Left forelimb (tissue), 1 donor: ENCODE results near the gene EI24.
A peak's percentile ranks its signal among the peaks of the same experiment; 100 is the strongest.

ENCODE experiments used
- DNase-seq: peaks from one replicate; pipeline ENCODE4 v3.0.0-alpha.2; 2018; ENCODE audit warnings: low spot score

EI24 gene

DNA sequence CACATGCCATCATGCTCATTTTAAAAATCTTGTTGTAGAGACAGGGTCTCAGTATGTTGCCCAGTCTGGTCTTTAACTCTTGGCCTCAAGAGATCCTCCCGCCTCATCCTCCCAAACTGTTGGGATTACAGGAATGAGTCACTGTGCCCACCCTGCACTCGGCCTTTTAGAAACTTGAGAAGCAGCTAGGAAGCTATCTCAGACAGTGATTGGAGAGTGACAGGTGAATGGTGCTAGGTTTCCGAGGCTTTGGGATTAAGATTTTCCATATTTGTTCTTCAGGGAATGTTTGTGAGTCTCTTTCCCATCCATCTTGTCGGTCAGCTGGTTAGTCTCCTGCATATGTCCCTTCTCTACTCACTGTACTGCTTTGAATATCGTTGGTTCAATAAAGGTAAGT is 10.5 kb downstream of the EI24 start:
- no peak for DNase-seq

DNA sequence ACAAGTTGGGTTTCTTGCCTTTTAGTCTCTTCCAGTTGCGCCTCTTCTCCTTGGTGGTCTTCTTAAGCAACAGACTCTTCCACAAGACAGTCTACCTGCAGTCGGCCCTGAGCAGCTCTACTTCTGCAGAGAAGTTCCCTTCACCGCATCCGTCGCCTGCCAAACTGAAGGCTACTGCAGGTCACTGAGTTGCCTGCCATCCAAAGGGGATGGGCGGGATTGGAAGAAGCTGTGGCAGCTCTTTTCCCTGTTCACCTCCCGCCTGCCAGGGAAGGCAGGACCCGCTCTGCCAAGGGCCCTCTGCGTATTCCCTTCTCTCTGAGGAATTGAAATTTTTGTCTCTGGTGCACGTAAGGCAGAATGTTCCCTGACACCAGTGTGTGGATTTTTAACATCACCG is 14.2 kb downstream of the EI24 start:
- DNase-seq = no peak

GRCh38 chr11:125585487-125585886 is 16.2 kb downstream of the EI24 start:
- DNase-seq = no peak

DNA sequence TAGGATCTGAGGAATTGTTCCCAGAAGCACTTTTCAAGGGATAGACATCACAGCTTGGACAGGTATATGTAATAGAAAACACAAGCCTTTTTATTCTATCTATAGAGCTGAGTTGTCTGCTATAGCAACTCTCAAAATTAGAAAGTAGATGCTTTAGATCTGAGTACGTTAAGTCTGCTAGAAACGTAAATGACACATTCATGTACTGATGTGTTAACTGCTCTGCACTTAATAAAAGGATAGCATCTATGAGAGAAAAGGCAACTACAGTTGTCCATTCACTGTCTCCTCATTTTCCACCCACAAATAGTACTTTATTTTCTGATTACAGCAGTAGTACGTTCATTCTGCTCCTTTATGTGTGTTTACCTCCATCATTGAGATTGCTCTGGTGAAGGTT is 17.3 kb downstream of the EI24 start:
- DNase-seq = no peak

GRCh38 chr11:125587480-125587879 is 18.2 kb downstream of the EI24 start:
- no peak for DNase-seq

DNA sequence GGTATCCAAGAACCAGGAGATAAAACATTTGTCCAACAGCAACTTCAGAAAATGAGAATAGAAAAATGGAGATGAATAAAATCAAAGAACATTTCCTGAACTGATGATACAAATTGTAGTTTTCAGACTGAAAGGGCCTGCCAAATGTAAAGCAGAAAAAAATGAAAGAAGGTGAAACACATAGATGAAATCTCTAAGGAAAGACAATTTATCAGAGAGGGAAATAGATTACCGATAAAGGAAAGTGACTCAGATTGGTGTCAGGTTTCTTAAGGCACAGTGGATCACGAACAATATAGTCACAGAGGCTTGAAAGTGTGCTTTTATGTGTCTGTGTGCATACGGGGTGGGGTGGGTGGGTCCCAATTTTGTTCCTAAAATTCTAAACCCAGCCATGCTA is 19.2 kb downstream of the EI24 start:
- no peak for DNase-seq

GRCh38 chr11:125591649-125592304 is 22.5 kb downstream of the EI24 start:
- peak; percentile 77 for DNase-seq

- peak; percentile 99 for DNase-seq
Measured at GRCh38 chr11:125592305-125593113, 23.2 kb downstream of the EI24 start, which contains the start of gene STT3A. STT3A (plus strand) TSS chr11:125592852; CDS start chr11:125595916, 3,064 bp downstream.

DNA sequence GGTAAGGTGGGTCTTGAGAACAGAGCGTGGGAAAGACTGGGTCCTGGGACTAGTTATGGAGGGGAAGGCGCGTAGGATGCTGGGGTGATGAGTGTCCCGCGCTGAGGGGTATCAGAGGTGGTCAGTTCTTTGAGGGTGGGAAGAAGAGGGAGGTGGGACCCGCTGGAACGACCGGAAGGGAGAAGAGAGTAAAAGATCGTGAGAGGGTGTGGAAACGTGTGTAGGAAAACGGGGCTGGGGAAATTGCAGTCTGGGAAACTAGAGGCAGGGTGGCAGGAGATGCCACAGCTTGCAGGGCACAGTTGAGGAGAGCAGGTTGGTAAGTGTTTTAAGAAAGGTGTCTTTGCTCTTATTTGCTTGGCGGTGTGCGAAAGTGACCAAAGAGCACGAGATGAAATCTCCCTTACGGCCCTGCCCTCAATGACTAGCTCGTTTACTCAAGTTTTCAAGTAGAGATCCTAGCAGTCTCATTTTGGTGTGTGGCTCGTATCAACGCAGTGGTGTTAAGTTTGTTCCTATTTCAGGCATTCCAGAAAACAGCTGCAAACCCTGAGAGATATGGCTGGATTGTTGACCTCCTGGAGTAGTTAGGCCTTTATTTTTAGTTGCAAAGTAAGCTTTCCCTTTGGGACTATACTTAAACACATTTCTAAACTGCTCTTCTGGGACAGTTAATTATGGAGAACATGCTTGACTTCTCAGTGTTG is 24.0 kb downstream of the EI24 start:
- no peak for DNase-seq

DNA sequence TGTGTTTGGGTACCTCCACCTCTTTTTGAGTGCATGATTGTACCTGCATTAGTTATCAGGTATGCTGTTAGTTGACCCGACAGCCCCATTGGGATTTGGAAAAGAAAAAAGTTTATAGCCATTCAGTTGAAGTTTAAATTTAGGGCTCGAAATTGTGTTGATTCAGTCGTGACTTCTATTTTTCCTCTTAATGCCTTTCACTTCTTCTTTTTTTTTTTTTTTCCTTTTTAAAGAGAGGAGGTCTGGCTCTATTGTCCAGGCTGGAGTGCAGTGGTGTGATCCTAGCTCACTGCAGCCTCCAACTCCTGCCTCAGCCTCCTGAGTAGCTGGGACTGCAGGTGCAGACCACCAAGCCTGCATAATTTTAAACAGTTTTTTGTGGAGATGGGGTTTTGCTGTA is 25.7 kb downstream of the EI24 start:
- no peak for DNase-seq

GRCh38 chr11:125600663-125601062 is 31.4 kb downstream of the EI24 start:
- DNase-seq = no peak

DNA sequence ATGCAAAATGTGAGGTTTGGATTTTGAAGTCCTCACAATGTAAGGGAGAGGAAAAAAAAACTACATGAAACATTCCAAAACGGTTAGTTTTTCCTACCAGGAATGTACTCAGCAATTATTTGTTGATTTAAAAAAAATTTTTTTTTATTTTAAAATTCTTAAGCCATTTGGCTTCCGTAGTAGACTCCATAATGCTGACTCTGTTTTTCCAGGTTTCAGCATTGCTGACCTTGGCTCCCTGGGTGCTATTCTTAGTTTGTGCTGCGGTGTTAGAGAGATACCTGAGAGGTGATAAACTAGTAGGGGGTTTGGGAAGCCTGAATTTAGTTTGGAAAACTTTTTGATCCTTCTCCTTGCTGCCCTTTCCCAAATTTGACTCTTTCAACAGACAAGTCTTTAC is 33.9 kb downstream of the EI24 start:
- DNase-seq = no peak

DNA sequence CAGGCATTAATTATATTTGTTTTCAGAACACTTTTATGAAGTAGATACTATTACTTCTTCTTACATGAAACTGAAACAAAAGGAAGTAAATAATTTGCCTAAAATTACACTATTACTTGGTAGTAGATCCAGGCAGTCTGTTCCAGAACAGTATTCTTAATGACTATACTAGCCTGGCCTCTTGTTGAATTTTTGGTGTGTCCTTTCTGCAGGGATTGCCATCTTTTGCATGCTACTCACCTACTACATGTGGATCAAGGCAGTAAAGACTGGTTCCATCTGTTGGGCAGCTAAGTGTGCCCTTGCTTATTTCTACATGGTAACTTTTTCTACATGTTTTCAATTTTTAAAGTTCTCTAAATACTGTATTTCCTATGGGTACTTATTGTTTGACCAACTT is 36.1 kb downstream of the EI24 start:
- no peak for DNase-seq

- no peak for DNase-seq
Measured at GRCh38 chr11:125609545-125609944, 40.3 kb downstream of the EI24 start.

- no peak for DNase-seq
Measured at GRCh38 chr11:125618383-125618782, 49.1 kb downstream of the EI24 start.

DNA sequence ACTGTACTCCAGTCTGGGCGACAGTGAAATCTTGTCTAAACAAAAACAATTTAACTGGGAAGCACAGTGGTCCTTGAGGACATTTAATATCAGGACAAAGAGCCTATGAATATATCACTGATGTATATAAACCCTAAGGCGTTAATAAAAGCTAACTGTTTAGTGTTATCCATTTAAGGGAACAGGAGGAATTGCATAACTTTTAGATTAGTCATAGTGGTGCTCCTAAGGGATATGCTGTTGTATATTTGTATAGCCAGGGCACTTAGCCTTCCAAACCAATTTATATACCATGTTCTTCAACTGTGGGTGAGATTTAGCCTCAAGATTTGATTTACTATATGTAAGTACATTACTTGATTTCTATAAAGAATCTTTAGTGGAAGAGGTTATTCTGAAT is 52.7 kb downstream of the EI24 start:
- DNase-seq = no peak

GRCh38 chr11:125623064-125623463 is 53.8 kb downstream of the EI24 start:
- no peak for DNase-seq

DNA sequence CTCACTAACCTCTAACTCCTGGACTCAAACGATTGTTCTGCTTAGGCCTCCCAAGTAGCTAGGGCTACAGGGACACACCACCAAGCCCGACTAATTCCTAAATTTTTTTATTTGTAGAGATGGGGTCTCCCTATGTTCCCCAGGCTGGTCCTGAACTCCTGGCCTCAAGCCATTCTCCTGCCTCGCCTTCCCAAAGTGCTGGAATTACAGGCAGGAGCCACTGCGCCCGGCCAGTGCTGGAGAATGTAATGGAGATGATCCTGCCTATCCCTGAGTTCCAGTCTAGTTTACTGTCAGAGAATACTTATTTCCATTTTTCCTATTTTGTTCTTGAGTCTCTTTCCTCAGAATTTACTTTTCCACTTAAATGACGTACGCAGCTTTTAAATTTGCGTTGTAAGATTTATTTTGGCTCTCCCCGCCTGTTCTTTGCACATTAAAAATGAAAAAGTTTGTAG is 55.5 kb downstream of the EI24 start, which contains the start of gene CHEK1:
CHEK1 (plus strand) TSS at position 408 of the 458 bp plus-strand sequence. CDS start 1,606 bp downstream, outside the sequence.
- DNase-seq = no peak

DNA sequence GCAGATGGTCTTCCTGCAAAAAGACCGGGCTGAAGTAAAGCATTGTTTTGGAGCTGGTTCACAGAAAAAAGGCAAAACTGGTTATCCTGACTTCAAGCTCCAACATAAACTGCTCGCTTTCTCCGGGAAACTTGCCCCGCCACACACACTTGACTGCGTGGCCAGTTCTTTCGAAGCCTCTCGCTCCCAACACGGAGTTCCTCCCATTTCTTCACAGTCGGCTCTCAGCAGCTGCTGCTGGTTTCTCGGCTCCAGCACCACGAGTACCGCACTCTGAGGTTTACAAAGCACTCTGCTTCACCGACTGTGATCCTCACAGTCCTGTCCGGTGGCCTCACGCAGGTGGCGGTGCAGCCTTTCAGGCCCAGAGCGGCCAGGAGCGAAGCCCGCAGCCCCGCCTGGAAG is 56.0 kb downstream of the EI24 start:
- DNase-seq = no peak

GRCh38 chr11:125625630-125626287 is 56.5 kb downstream of the EI24 start:
- peak; percentile 95 for DNase-seq

DNA sequence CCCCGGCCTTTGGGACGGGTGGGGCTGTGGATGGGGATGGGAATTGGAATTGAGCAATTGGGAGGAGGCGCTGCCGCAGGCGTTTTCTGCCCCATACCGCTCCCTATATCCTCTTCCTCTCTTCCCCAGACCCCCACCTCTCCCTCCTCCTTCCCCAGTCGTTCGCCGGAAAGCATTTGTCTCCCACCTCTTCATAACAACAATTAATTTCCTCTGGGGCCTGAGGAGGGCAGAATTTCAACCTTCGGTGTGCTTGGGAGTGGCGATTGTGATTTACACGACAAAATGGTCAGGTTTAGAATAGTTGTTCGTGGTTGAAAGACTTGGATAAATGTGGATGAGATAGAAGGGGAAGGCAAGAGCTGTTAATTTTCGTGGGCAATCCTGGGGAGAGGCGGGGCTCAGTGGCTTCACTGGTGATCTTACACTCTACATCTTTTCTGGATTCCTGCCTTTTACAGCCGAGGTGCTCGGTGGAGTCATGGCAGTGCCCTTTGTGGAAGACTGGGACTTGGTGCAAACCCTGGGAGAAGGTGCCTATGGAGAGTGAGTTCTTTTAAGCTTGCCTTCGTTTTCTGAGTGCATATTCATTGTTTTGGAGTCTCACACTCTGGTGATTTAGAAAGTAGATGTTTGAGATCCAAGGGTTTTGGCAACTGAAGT is 57.1 kb downstream of the EI24 start:
- DNase-seq = no peak
